Fibroblast of upper back skin (primary cell): ENCODE measurements around the gene DNAJC30.
"Not testable (repeated sequence)": the region's sequence is repeated elsewhere in the genome, so short reads cannot be mapped to it uniquely, and the experiment has no call there.

Source experiments
- DNase-seq: peaks from one replicate; pipeline ENCODE4 v3.0.0-alpha.2; 2013

Gene DNAJC30

DNA sequence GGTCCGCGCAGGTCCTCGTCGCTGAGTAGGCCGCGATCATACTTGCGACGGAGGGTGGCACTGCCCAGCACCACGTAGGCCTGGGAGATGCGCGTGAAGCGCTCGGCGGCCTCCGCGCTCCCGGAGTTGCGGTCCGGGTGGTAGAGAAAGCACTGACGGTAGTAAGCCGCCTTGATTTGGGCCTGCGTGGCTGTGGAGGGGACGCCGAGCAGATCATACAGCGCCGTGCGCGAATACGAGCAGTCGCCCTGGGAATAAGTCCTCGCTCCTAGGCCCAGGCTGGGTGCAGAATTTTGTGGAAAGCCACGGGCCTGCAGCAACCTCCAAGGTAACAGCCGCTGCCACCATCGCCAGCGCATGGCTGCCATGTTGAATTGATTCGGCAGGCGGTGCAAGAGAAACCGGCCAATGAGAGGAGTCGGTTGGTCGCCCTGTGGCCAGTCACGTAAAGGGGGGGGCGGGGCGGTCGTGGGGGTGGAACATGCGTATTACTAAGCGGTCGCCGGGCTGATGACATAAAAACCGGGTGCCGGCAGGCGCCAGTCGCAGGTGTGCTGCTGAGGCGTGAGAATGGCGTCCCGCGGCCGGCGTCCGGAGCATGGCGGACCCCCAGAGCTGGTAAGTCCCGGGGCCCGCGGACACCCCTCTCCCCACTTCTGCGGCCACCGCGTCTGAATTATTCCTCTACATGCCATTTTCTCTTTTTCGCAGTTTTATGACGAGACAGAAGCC lies at the start of gene DNAJC30, which contains the start of gene BUD23:
DNAJC30 (minus strand) TSS at position 398 of the 732 bp plus-strand sequence; CDS start at position 368, 30 bp downstream.
BUD23 (plus strand) TSS at position 542 of the 732 bp plus-strand sequence; CDS start at position 571, 29 bp downstream.
- DNase-seq: peak; percentile 95

- no peak for DNase-seq
Observed at GRCh38 chr7:73732397-73732796, 49.1 kb upstream of the DNAJC30 start.

DNA sequence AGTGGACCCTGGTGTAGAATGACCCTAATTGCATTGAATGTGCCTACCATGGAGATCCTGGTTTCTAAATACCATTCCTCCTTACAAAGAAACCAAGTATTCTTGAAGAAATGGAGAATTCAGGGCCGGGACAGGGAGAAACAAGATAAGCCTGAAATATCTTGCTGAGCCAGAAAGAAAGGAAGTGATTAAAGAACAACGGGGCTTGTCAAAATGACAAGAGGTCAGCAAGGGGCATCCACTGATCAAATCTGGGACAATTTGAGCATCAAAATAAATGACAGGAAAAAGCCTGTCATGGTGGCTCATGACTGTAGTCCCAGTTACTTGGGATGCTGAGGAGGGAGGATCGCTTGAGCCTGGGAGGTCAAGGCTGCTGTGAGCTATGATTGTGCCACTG lies 47.2 kb upstream of the DNAJC30 start:
- no peak for DNase-seq

GRCh38 chr7:73728551-73728950 lies 45.3 kb upstream of the DNAJC30 start:
- DNase-seq: no peak

GRCh38 chr7:73727952-73728351 lies 44.7 kb upstream of the DNAJC30 start:
- no peak for DNase-seq

GRCh38 chr7:73726083-73726466 lies 42.8 kb upstream of the DNAJC30 start:
- DNase-seq: no peak

DNA sequence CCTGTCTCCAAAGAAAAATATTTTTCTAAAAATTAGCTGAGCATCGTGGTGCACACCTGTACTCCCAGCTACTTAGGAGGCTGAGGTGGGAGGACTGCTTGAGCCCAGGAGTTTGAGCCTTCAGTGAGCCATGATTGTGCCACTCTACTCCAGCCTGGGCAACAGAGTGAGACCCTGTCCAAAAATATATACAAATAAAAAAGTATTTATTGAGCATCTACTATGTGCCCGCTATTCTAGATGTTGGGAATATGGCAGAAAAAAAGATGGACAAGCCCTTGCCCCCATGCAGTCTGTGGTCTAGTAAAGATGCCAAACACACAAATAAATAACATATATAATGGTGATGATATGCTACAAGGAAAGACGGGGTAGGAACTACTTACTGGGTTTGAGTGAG lies 40.6 kb upstream of the DNAJC30 start:
- DNase-seq: no peak

DNA sequence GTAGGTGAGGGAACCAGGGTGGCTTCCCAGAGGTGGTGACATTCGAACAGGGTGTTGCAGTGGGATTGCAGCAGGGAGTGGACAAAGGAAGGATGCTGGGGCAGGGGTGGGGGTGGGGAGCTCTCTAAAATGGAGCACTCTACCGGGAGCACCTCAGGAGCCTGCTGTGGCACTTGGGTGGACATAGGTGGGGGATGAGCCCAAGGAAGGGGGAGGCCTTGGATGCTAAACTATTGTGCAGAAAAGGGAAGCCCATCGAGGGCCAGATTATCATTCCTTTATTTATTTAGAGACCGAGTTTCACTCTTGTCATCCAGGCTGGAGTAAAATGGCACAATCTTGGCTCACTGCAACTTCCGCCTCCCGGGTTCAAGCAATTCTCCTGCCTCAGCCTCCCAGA lies 39.5 kb upstream of the DNAJC30 start:
- no peak for DNase-seq

- DNase-seq: not testable (repeated sequence)
Observed at GRCh38 chr7:73722182-73722581, 38.9 kb upstream of the DNAJC30 start.

DNA sequence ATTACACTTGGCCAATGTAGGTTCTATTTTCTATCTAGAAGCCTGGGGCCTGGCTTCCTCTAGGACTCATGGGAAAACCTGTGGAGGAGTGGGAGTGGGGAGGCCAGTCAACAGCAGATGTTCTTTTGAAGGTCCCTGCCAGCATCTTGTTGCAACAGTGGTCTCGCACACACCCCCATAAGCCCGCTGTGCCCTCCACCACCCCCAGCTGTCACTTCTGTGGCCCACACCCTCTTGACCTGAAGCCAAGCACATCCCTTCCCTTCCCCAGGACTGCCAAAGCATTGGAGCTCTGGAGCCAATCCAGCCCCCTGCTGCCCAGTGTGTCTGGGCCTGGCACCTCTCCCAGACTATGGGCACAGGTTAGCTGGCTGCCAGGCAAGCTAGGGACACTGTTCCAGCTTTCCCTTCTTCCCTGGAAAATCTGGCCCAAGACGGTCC lies 38.1 kb upstream of the DNAJC30 start:
- no peak for DNase-seq

GRCh38 chr7:73720443-73720842 lies 37.2 kb upstream of the DNAJC30 start:
- not testable (repeated sequence) for DNase-seq

- no peak for DNase-seq
Observed at GRCh38 chr7:73719806-73720169, 36.5 kb upstream of the DNAJC30 start.

DNA sequence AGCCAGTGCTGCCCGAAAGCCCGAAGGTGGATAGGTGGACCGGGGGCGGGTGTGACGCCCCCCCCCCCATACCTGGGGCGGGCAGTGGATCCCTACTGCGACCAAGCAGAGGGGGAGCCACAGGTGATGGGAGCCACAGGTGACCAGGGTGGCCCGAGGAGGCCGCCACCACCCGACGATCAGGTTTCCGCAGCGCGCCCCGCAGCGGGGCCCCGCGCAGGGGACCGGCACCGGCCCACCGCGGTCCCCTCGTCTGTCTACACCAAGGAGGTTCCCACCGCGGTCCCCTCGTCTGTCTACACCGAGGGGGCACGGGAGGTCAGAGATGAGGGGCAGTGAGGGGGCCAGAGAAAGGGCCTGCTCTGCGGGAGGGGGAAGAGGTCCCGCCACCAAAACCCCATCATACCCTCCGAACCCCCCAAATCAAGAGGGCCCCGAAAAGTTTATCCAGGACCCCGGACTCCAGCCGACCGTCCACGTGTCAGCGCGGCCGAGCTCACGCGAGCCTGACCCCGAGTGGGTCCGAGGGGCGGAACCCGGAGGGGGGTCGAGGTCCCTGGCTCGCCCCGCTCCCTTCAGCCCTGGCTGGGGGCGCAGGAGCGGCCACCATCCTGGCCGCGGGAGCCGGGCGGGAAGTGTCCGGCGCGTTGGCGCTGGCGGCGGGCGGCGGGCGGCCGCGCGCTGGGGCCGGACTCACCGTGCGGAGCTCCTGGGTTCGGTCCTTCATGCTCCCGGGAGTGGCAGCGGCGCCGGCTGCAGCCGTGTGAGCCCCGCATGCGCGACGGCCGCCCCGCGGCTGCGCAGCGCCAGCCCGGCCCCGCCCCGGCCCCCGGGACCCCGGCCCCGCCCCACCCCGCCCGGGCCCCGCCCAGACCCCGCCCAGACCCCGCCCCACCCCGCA lies 35.9 kb upstream of the DNAJC30 start, which contains the start of gene STX1A:
STX1A (minus strand) TSS at position 765 of the 901 bp plus-strand sequence; CDS start at position 727, 38 bp downstream.
- peak; percentile 68 for DNase-seq

DNA sequence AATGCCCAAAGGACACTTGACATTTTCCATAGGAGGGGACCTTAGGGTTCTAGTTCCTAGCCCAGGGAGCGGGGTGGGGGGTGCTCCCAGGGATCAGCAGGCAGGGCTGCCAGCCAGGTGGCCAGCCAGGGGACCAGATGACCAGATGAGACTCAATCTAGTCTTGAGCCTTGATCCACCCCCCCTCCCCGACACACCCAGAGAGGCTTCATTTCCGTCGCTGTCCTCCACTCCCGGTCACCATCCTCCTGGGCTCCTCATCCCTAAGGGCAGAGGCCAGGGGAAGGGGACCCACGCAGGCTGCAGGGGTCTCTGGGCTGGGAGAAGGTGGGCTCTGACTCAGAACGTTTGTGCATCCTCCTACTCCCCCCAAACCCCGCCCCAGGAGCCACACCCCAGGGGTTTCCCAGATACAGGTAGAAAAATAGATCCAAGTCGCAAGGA lies 35.2 kb upstream of the DNAJC30 start:
- no peak for DNase-seq

- peak; percentile 87 for DNase-seq
Observed at GRCh38 chr7:73717991-73718405, 34.7 kb upstream of the DNAJC30 start.

DNA sequence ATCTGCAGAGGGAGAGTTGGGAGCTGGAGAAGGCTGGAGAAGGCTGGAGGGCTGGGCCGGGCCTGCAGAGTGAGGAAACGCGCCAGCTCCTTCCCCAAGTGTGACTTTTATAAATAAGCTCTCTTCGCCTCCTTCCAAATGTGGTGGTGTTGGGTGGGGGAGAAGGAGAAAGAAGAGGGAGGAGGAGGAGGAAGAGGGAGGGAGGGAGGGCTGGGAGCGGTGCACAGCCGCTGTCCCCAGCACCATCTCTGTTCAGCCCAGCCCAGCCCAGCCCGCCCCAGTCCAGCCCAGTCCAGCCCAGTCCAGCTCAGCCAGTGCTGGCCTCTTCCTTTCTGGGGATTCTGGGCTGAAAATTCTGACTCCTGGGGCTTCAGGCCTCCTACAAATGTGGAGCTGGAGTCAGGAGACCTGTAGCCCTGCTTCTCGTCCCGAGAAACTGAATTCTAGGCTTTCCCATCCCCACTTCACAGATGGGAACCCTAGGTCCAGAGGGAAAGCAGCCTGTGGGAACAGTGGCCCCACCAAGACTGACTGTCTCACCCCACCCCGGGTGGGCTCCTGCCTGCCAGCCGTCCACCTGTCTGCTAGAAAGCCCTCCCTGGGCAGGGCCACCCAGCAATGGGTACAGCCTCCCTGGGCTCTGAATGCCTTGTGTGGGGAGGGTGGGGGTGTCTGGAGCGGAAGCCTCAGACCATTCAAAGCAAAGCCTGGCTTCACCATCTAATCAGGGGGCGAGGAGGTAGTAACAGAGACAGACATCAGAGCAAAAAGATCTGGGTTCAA lies 34.0 kb upstream of the DNAJC30 start:
- DNase-seq: peak; percentile 38

DNA sequence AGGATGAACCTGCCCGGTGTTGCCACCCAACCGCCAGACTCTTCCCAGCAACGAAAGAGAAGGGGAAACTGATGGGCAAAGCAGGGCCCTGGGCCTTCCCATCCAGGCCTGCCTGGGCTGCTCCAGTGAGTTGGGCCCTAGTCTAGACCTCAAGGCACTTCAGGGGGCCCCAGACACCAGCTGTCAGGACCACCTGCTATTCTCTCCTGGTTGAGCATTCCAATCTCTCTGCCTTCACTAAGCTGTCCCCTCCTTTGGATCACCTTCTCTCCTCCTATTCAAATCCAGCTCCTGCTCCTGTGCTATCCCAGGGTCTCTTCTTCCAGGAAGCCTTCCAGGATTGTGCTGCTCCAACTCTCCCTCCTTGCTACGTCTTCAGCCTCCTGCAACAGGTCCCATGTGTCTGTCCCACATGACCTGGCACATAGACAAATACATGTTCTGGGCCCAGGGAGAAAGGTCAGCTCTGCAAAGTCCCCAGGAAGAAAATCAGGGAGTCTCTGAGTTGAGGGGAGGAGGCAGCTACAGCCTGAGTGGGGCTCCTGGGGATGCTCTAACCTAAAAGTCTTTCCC lies 33.2 kb upstream of the DNAJC30 start:
- no peak for DNase-seq

DNA sequence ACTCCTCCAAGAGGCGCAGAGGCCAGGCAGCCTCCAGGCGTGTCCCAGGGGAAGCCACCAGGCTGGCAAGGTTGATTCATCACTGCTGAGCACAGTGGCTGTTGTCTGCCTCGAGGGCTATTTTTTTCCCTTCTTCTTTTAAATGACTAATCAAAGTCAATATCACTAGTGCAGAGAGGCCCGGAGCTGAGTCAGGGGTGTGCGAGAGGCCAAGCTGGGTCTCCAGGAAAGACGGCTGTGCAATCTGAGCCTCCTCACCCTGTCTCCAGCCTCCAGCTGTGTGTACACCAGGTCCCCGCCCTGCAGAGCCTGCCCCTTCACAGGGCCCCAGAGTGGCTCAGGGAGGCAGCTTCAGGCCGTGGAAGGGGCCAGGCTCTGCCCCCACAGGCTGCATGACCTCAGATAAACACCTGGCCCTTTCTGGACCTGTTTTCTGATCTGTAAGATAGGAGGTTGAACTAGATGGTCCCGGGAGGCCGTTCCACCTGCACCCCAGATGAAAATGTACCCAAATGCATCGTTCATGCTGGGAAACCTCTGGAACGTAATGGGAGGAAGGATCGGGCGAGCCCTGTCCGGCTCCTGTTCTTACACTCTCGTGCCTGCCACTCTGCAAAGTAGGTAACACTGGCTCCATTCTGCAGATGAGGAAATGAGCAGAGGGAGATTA lies 32.5 kb upstream of the DNAJC30 start:
- peak; percentile 91 for DNase-seq

DNA sequence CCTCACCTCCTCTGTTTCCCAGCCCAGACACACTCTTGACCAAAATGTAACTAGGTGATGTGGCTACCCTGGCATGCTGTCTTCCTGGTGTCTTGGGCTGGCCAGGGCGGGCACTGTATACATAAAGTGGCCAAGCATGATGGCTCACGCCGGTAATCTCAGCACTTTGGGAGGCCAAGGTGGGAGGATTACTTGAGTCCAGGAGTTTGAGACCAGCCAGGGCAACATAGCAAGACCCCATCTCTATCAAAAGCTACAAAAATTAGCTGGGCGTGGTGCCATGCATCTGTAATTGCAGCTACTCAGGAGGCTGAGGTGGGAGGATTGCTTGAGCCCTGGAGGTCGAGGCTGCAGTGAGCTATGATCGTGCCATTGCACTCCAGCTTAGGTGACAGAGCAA lies 30.1 kb upstream of the DNAJC30 start:
- not testable (repeated sequence) for DNase-seq

DNA sequence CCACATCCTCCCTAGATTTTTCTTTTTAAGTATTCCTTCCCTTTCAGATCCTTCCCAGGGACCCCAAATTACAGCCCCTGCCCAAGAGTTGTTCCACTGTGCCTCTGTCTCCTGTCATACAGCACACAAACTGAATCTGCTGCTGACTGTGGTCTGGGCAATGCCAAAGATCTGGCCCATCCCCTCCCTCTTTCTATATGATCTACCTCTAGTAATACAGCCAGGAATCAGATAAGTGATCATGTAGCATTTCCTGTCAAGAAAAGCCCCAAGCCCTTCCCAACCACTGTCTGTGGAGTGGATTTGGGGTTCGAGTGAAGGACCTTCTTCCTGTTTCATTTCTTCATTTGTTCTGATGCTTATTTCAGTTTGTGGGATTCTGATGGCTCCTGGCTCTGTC lies 29.5 kb upstream of the DNAJC30 start:
- no peak for DNase-seq

GRCh38 chr7:73708961-73709549 lies 25.8 kb upstream of the DNAJC30 start:
- DNase-seq: no peak
